SK-N-SH (cell line): ENCODE results near the gene ALDH9A1. TPM values are rescaled to one million over a fixed set of nuclear protein-coding genes. Genes with fewer than 3 reads are reported as not detected.

Experiments used
- CTCF ChIA-PET: fragments of 300-600, 350-600 bp; formaldehyde crosslinking; extraction: SDS; loops from one replicate; lab custom pipeline; 2021; lab: Yijun Ruan, JAX
- POLR2A ChIA-PET: fragments of 350-600 bp; sonication (Branson Sonifier 250); formaldehyde crosslinking; extraction: SDS; loops from one replicate; lab custom pipeline; 2020; ENCODE audit warnings: antibody characterized with exemption, inconsistent platforms; lab: Yijun Ruan, JAX
- DNase-seq: peaks from one replicate; pipeline ENCODE4 v3.0.0; 2012
- H2AFZ ChIP-seq: fragments of 200-600 bp; sonication (generic); 2 replicates; pipeline ENCODE4 v1.8.1; 2016; ENCODE audit warnings: antibody characterized with exemption, mild to moderate bottlenecking, low read depth
- H3F3A ChIP-seq: fragments of 200-600 bp; sonication (generic); replicated peaks from 2 replicates; pipeline ENCODE3; 2016; ENCODE audit warnings: antibody characterized with exemption, mild to moderate bottlenecking; ENCODE audit not compliant: insufficient read depth
- H3K27ac ChIP-seq, 2 experiments: fragments of 200-500 bp in 1 of 2; fragments of 200-600 bp in 1 of 2; sonication (Bioruptor generic) in 1 of 2; sonication (generic), shearing (Covaris generic) in 1 of 2; 2 replicates each; pipeline versions ENCODE4 v1.5.1 to v1.6.1; 2014 to 2016; ENCODE audit warnings: low read depth in 2 of 2, inconsistent platforms in 1 of 2, low read length in 1 of 2, mild to moderate bottlenecking in 1 of 2, mixed read lengths in 1 of 2
- H3K27me3 ChIP-seq: fragments of 200-600 bp; sonication (generic), shearing (Covaris generic); 2 replicates; pipeline ENCODE4 v1.6.1; 2016; ENCODE audit warnings: mixed run types; ENCODE audit not compliant: insufficient read depth
- H3K36me3 ChIP-seq, 2 experiments: fragments of 200-500 bp in 1 of 2; fragments of 200-600 bp in 1 of 2; sonication (Bioruptor generic) in 1 of 2; sonication (generic) in 1 of 2; replicated peaks in 1 of 2; 2 replicates each; pipeline versions ENCODE3 to v1.5.1; 2014 to 2016; ENCODE audit warnings: low read length in 1 of 2, mild to moderate bottlenecking in 1 of 2; ENCODE audit not compliant: insufficient read depth in 2 of 2, control insufficient read depth in 1 of 2
- H3K4me1 ChIP-seq, 2 experiments: fragments of 200-500 bp in 1 of 2; fragments of 200-600 bp in 1 of 2; sonication (Bioruptor generic) in 1 of 2; sonication (generic), shearing (Covaris generic) in 1 of 2; 2 replicates each; pipeline versions ENCODE4 v1.5.1 to v1.6.1; 2014 to 2016; ENCODE audit warnings: low read depth in 1 of 2, low read length in 1 of 2, mixed run types in 1 of 2; ENCODE audit not compliant: insufficient read depth in 2 of 2, control insufficient read depth in 1 of 2
- H3K4me2 ChIP-seq: fragments of 200-600 bp; sonication (generic), shearing (Covaris generic); 2 replicates; pipeline ENCODE4 v1.6.1; 2017; ENCODE audit warnings: mixed run types
- H3K4me3 ChIP-seq, 2 experiments: fragments of 200-500 bp in 1 of 2; fragments of 200-600 bp in 1 of 2; sonication (Bioruptor generic) in 1 of 2; sonication (generic), shearing (Covaris generic) in 1 of 2; 2 replicates each; pipeline versions ENCODE4 v1.5.1 to v1.8.1; 2014 to 2016; ENCODE audit warnings: low read depth in 2 of 2, inconsistent platforms in 1 of 2, low read length in 1 of 2, mild to moderate bottlenecking in 1 of 2, mixed read lengths in 1 of 2, moderate library complexity in 1 of 2
- H3K79me2 ChIP-seq: fragments of 200-600 bp; sonication (generic); 2 replicates; pipeline ENCODE4 v1.8.1; 2017; ENCODE audit warnings: mild to moderate bottlenecking; ENCODE audit not compliant: insufficient read depth
- H3K9ac ChIP-seq: fragments of 200-600 bp; sonication (generic); 2 replicates; pipeline ENCODE4 v1.6.1; 2017; ENCODE audit warnings: mixed run types
- H3K9me2 ChIP-seq: fragments of 200-600 bp; sonication (generic); 2 replicates; pipeline ENCODE4 v1.6.1; 2017; ENCODE audit warnings: mixed run types
- H3K9me3 ChIP-seq: fragments of 200-600 bp; sonication (generic); 2 replicates; pipeline ENCODE4 v1.6.1; 2017; ENCODE audit warnings: mixed run types, mild to moderate bottlenecking, moderate library complexity
- H4K20me1 ChIP-seq: fragments of 200-600 bp; sonication (generic); 2 replicates; pipeline ENCODE4 v1.6.1; 2017; ENCODE audit warnings: mild to moderate bottlenecking, mixed run types; ENCODE audit not compliant: insufficient read depth
- EP300 ChIP-seq, 2 experiments: IDR thresholded peaks; 2 replicates each; pipeline versions ENCODE4 v1.4.0 to v1.6.1; 2012; ENCODE audit warnings: borderline replicate concordance in 1 of 2, low read depth in 1 of 2, low read length in 1 of 2
- FOSL2 ChIP-seq: IDR thresholded peaks from 2 replicates; pipeline ENCODE4 v1.4.0; 2012; ENCODE audit warnings: low read depth, mild to moderate bottlenecking, moderate library complexity, borderline replicate concordance
- FOXJ3 ChIP-seq: sonication (generic); formaldehyde crosslinking; IDR thresholded peaks from 2 replicates; pipeline ENCODE4 v1.5.1; 2020; ENCODE audit warnings: mild to moderate bottlenecking, missing genetic modification reagents
- IRF3 ChIP-seq: fragments of 150-350 bp; IDR thresholded peaks from 2 replicates; pipeline ENCODE4 v1.6.1; 2016; ENCODE audit warnings: mild to moderate bottlenecking, low read depth, low read length
- MEF2A ChIP-seq: IDR thresholded peaks from 2 replicates; pipeline ENCODE4 v1.4.0; 2012; ENCODE audit warnings: low read depth, borderline replicate concordance
- MXI1 ChIP-seq: IDR thresholded peaks from 2 replicates; pipeline ENCODE4 v1.6.1; 2012; ENCODE audit warnings: mild to moderate bottlenecking, low read depth, low read length, improper control_type of control experiment
- NFIC ChIP-seq: IDR thresholded peaks from 2 replicates; pipeline ENCODE4 v1.4.0; 2012; ENCODE audit warnings: borderline replicate concordance
- POLR2AphosphoS5 ChIP-seq: IDR thresholded peaks from 2 replicates; pipeline ENCODE4 v1.6.1; 2012; ENCODE audit warnings: low read depth, low read length
- RAD21 ChIP-seq: IDR thresholded peaks from 2 replicates; pipeline ENCODE4 v1.6.1; 2012; ENCODE audit warnings: mild to moderate bottlenecking, low read length
- REST ChIP-seq: IDR thresholded peaks from 2 replicates; pipeline ENCODE4 v1.6.1; 2012; ENCODE audit warnings: mild to moderate bottlenecking, low read depth, low read length, moderate library complexity
- RFX5 ChIP-seq: IDR thresholded peaks from 2 replicates; pipeline ENCODE4 v1.6.1; 2012; ENCODE audit warnings: mild to moderate bottlenecking, improper control_type of control experiment, low read length
- RXRA ChIP-seq: IDR thresholded peaks from 2 replicates; pipeline ENCODE4 v1.4.0; 2012; ENCODE audit warnings: low read depth, mild to moderate bottlenecking, borderline replicate concordance
- SIN3A ChIP-seq: IDR thresholded peaks from 2 replicates; pipeline ENCODE4 v1.6.1; 2012; ENCODE audit warnings: low read depth, mild to moderate bottlenecking, low read length, moderate library complexity, borderline replicate concordance
- TAF1 ChIP-seq: IDR thresholded peaks from 2 replicates; pipeline ENCODE4 v1.6.1; 2012; ENCODE audit warnings: low read depth, mild to moderate bottlenecking, low read length, moderate library complexity, borderline replicate concordance
- TEAD4 ChIP-seq: IDR thresholded peaks from 2 replicates; pipeline ENCODE4 v1.4.0; 2012; ENCODE audit warnings: mild to moderate bottlenecking, borderline replicate concordance; ENCODE audit not compliant: insufficient read depth
- YY1 ChIP-seq: IDR thresholded peaks from 2 replicates; pipeline ENCODE4 v1.4.0; 2012; ENCODE audit warnings: low read depth, mild to moderate bottlenecking
- ZBTB33 ChIP-seq: IDR thresholded peaks from 2 replicates; pipeline ENCODE4 v1.4.0; 2012; ENCODE audit warnings: low read depth, borderline replicate concordance
- WGBS: methylation state at CpG from one replicate; pipeline ENCODE4 v1.1.6; 2017; ENCODE audit warnings: low lambda C conversion rate; 5-methylcytosine and 5-hydroxymethylcytosine counted together
- polyA plus RNA-seq, 3 experiments: library from polyadenylated mRNA; depleted of rRNA; stranded (reverse); fragments of >200 nt; gene quantifications; 2 replicates each; pipeline ENCODE4 v1.2.3, GENCODE V29; 2012
- TF ChIP-seq, protein P1 (sequence below): IDR thresholded peaks from 2 replicates; pipeline ENCODE4; 2012
- TF ChIP-seq, protein P2 (sequence below): IDR thresholded peaks from 2 replicates; pipeline ENCODE4 v1.4.0; 2012; ENCODE audit warnings: low read depth

ALDH9A1 gene
- polyA plus RNA-seq, 1 of the 3 experiments (the other 2 are of a cell fraction), result 31.3 TPM

GRCh38 chr1:165726841-165727240 is 28.5 kb upstream of the ALDH9A1 start:
- CTCF ChIA-PET, result interaction anchor here (0.9 kb wide), 1 partner anchor 187 kb away, joined by 3 read pairs; no protein-coding TSS in a partner anchor
- POLR2A ChIA-PET, result no interaction called here

More at GRCh38 chr1:165726841-165727240, 28.5 kb upstream of the ALDH9A1 start:
- TF ChIP-seq IRF3, result no peak
- no peak for TF ChIP-seq REST
- TF ChIP-seq, protein P1, sequence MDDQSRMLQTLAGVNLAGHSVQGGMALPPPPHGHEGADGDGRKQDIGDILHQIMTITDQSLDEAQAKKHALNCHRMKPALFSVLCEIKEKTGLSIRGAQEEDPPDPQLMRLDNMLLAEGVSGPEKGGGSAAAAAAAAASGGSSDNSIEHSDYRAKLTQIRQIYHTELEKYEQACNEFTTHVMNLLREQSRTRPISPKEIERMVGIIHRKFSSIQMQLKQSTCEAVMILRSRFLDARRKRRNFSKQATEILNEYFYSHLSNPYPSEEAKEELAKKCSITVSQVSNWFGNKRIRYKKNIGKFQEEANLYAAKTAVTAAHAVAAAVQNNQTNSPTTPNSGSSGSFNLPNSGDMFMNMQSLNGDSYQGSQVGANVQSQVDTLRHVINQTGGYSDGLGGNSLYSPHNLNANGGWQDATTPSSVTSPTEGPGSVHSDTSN, result no peak
- TF ChIP-seq ZBTB33, result no peak
- TF ChIP-seq POLR2AphosphoS5, result no peak
- TF ChIP-seq RXRA, result no peak
- TF ChIP-seq EP300 (IDR thresholded peaks at IDR 0.05; ENCODE audit: borderline replicate concordance in 1 of 2, low read depth in 1 of 2, low read length in 1 of 2), result no peak
- no peak for TF ChIP-seq TAF1
- TF ChIP-seq TEAD4, result no peak
- TF ChIP-seq YY1, result no peak
- no peak for TF ChIP-seq FOXJ3
- no peak for TF ChIP-seq RFX5
- TF ChIP-seq, protein P2, sequence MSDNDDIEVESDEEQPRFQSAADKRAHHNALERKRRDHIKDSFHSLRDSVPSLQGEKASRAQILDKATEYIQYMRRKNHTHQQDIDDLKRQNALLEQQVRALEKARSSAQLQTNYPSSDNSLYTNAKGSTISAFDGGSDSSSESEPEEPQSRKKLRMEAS, result no peak
- TF ChIP-seq RAD21, result no peak
- no peak for TF ChIP-seq MEF2A
- TF ChIP-seq FOSL2, result no peak
- no peak for TF ChIP-seq NFIC
- no peak for TF ChIP-seq MXI1
- no peak for TF ChIP-seq SIN3A
- H3K79me2 ChIP-seq, result no peaks in the 10 kb centered on the region
- H3K4me3 ChIP-seq, result no peak overlapping the region
- H4K20me1 ChIP-seq, result no peaks in the 10 kb centered on the region
- no peak for DNase-seq
- no peak overlapping the region for H3K27ac ChIP-seq
- H3F3A ChIP-seq, result peaks cover 4% of the 10 kb centered on the region
- H3K9me2 ChIP-seq, result no peaks in the 10 kb centered on the region
- no peaks in the 10 kb centered on the region for H3K4me1 ChIP-seq
- no peaks in the 10 kb centered on the region for H3K27me3 ChIP-seq
- H3K9me3 ChIP-seq, result no peaks in the 10 kb centered on the region
- H3K4me2 ChIP-seq, result no peak overlapping the region
- H3K36me3 ChIP-seq, result peaks cover 22 to 32% of the 10 kb centered on the region in 2 experiments
- 93% methylated on average over 2 of the region's 2 CpGs for WGBS
- H2AFZ ChIP-seq, result no peak overlapping the region
- no peak overlapping the region for H3K9ac ChIP-seq
